Dermis blood vessel endothelial cell (primary cell): ENCODE measurements around the gene PPM1G. TPM values are rescaled to one million over a fixed set of nuclear protein-coding genes. Genes with fewer than 3 reads are reported as not detected.

Source experiments
- total RNA-seq: library from RNA; depleted of rRNA; stranded (reverse); fragments of >200 nt; gene quantifications from 2 replicates; pipeline ENCODE4 v1.2.3, GENCODE V29; 2014

The PPM1G gene
- total RNA-seq, 1 donor from 2014 or later = 109 TPM

Other genes with a start within 250 kb of the PPM1G start
- gene ATRAID, start 197.6 kb downstream of the PPM1G start, total RNA-seq = 111 and 181 TPM in 2 replicates
- 52.8 and 58.4 TPM in 2 replicates for gene SLC5A6, start 197.3 kb downstream of the PPM1G start, total RNA-seq
- gene CAD, start 192.2 kb downstream of the PPM1G start, total RNA-seq = 33.5 and 69.8 TPM in 2 replicates
- gene SLC30A3, start 146.5 kb downstream of the PPM1G start, total RNA-seq = 17.9 and 25.8 TPM in 2 replicates
- gene DNAJC5G, start 134.2 kb downstream of the PPM1G start, total RNA-seq = 0.93 and 2.7 TPM in 2 replicates
- 0.74 and 1.2 TPM in 2 replicates for gene TRIM54, start 127.2 kb downstream of the PPM1G start, total RNA-seq
- gene UCN, start 101.1 kb downstream of the PPM1G start, total RNA-seq = 0.37 and 1.0 TPM in 2 replicates
- 48.6 and 64.3 TPM in 2 replicates for gene MPV17, start 86.5 kb downstream of the PPM1G start, total RNA-seq
- 26.7 and 37.4 TPM in 2 replicates for gene GTF3C2, start 52.8 kb downstream of the PPM1G start, total RNA-seq
- 27.1 and 29.3 TPM in 2 replicates for gene EIF2B4, start 39.3 kb downstream of the PPM1G start, total RNA-seq
- 143 and 158 TPM in 2 replicates for gene SNX17, start 39.0 kb downstream of the PPM1G start, total RNA-seq
- gene ZNF513, start 28.9 kb downstream of the PPM1G start, total RNA-seq = 8.0 and 9.3 TPM in 2 replicates
- gene NRBP1, start 19.0 kb upstream of the PPM1G start, total RNA-seq = 122 and 132 TPM in 2 replicates
- gene KRTCAP3, start 32.8 kb upstream of the PPM1G start, total RNA-seq = 0.47 and 0.51 TPM in 2 replicates
- 13.9 and 17.2 TPM in 2 replicates for gene IFT172, start 80.2 kb upstream of the PPM1G start, total RNA-seq
- gene FNDC4, start 85.6 kb upstream of the PPM1G start, total RNA-seq = 14.5 and 17.9 TPM in 2 replicates
- 0.05 and 0.85 TPM in 2 replicates for gene GCKR, start 87.2 kb upstream of the PPM1G start, total RNA-seq
- gene ZNF512, start 173.5 kb upstream of the PPM1G start, total RNA-seq = 23.5 and 34.2 TPM in 2 replicates
- 2.7 and 2.8 TPM in 2 replicates for gene CCDC121, start 219.4 kb upstream of the PPM1G start, total RNA-seq
- 40.5 and 44.9 TPM in 2 replicates for gene GPN1, start 219.5 kb upstream of the PPM1G start, total RNA-seq